GM12878 (cell line): ENCODE data around the gene SRD5A1.

Experiments
- CBX3 ChIP-seq: fragments of 200-600 bp; sonication (generic); IDR thresholded peaks from 2 replicates; pipeline ENCODE4 v1.6.1; 2016; ENCODE audit warnings: low read depth, borderline replicate concordance
- CTCF ChIP-seq, 3 experiments: IDR thresholded peaks in 2 of 3; conservative IDR thresholded peaks in 1 of 3; 2 replicates each; pipeline ENCODE4 v1.5.1; 2011; ENCODE audit warnings: low read depth in 3 of 3, low read length in 3 of 3, mild to moderate bottlenecking in 3 of 3, control low read depth in 2 of 3, moderate library complexity in 2 of 3, inconsistent platforms in 1 of 3, mixed read lengths in 1 of 3; ENCODE audit not compliant: control insufficient read depth in 2 of 3, insufficient read depth in 1 of 3; ENCODE audit errors: extremely low read depth in 1 of 3
- IKZF2 ChIP-seq, 2 experiments: fragments of 450-650 bp; IDR thresholded peaks; 2 replicates each; pipeline ENCODE4 v1.6.1; 2017; ENCODE audit warnings: mild to moderate bottlenecking in 2 of 2, moderate library complexity in 2 of 2
- MLLT1 ChIP-seq: fragments of 450-650 bp; IDR thresholded peaks from 2 replicates; pipeline ENCODE4 v1.6.1; 2016; ENCODE audit warnings: mild to moderate bottlenecking
- SIN3A ChIP-seq: IDR thresholded peaks from 2 replicates; pipeline ENCODE4 v1.6.1; 2012; ENCODE audit warnings: low read depth, low read length, improper control_type of control experiment

- TF ChIP-seq SIN3A (no peak), IKZF2 (IDR thresholded peaks at IDR 0.05) (no peak), CBX3 (no peak), MLLT1 (no peak), CTCF (IDR thresholded peaks at IDR 0.05 in 2 of 3, conservative IDR thresholded peaks at IDR 0.05 in 1 of 3; ENCODE audit: control insufficient read depth in 2 of 3, extremely low read depth in 1 of 3, insufficient read depth in 1 of 3, low read depth in 3 of 3, low read length in 3 of 3) (no peak)
These were observed 15.9 kb downstream of the SRD5A1 start for GRCh38 chr5:6649186-6649585.
